NCI-H2029 treated with DMSO at 0.1 percent for 48 hours (cell line): ENCODE measurements around the gene ARPC5L.
"Not testable (repeated sequence)": the region's sequence is repeated elsewhere in the genome, so short reads cannot be mapped to it uniquely, and the experiment has no call there.

Experiments used
- DNase-seq: peaks from one replicate; lab custom pipeline; 2025; lab: John Stamatoyannopoulos, UW

The ARPC5L gene

DNA sequence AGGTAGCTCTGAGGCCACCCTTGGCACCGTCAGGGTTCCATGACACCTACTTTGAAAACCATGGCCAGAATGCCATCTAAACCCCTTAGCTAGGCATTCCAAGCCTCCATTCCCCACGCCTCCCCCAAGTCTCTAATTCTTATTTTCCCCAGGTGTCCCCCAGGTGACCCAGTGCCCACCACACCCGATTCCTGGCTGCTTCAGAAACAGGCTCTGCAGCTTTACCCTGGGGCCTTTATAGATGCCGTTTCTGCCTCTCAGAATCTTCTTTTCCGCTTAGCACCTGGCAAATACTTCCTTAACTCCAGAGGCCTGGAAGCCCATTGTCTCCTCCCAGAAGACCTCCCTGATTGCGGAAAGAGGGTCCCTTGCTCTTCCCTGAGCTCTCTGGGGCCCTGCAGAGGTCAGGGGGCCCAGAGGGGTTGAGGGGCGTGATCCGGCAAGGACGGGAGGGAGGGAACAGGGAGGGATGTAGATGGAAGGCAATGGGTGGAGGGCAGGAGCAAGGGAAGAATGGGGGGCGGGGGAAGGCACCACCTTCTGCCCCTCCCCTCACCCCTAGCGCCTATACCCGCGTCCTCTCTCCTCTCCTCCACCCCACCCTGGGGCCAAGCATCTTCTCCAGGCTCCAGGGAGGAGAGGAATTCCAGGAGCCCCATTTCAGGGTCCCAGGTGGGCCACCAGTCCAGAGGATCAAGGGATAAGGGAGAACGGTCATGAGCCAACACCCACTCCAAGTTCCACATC, 20.7 kb upstream of the ARPC5L start:
- no peak for DNase-seq

DNA sequence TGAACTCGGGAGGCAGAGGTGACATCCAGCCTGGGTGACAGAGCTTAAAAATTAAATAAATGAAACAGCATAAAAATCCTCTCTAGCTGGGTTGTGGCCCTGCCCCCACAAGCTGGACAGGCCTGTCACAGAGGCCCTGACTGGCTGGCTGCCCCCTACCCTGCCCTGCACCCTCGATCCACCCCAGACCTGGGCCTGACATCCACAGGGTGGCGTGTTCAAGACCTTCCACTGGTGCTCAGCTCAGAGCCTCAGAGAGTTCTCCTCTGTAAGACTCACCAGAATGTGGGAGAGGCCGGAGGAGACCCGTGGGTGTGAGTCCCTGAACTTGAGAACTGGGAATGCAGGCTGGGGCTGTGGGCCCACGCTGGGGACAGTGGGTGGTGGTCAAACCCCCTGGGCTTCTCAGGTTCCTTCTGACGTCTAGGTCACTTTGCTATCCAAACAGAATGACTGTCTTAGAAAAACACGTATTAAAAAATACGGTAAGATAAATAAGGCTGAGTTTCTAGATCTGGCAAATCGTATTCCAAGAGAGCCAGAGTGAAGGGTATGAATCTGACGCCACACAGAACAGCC, 18.4 kb upstream of the ARPC5L start:
- DNase-seq = no peak

DNA sequence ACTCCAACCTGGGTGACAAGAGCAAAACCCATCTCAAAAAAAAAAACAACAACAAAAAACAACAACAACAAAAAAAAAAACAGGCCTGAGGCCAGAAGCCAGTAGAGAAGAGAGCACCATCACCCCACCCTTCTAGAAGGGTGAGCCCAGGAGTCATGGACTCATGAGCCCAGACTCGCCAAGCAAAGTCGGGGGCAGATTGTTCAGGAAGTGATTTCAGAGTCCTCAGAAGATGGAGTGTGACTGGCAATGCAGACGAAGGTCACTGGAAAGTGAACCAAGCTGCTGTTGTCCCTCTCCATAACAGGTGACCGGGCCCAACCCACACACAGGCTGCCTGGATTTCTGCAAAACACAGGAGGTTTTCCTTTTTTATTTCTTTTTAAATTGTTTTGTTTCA, 17.6 kb upstream of the ARPC5L start:
- no peak for DNase-seq

DNA sequence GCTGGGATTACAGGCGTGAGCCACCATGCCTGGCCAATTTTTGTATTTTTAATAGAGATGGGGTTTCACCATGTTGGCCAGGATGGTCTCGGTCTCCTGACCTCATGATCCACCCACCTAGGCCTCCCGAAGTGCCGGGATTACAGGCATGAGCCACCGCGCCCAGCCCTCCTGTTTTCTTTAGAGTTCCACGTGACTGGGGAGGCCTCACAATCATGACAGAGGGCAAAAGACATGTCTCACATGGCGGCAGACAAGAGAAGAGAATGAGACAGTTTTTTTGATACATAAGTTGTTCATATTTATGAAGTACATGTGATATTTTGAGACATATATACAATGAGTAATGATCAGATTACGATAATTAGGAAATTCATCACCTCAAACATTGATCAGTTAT, 15.5 kb upstream of the ARPC5L start:
- DNase-seq = not testable (repeated sequence)

DNA sequence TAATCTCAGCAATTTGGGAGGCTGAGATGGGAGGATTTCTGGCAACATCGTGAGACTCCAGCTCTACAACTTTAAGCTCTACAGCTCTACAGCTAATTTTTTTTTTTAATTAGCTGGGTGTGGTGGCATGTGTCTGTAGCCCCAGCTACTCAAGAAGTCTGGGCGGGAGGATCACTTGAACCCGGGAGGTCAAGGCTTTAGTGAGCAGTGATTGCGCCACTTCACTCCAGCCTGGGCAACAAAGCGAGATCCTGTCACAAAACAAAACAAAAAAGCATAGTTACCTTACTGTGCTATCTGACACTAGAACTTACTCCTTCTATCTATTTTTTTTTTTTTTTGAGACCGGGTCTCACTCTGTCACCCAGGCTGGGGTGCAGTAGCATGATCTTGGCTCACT, 15.0 kb upstream of the ARPC5L start:
- DNase-seq = no peak

DNA sequence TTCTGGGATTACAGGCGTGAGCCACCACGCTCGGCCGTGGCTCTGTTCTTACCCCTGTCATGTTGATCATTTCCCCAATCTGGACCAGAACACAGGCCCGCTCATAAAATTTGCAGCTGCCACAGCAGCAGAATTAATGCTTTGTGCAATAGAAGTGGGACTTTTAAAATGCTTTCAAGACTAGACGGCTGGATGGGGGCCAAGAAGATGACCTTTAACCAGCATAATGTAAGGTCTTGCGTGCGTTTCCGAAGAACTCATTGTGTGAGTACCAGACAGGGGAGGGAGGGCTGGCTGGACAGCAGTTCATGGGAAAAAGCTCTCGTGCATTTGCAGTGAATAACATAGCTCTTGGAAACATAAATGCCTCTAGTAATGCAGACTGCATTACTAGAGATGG, 12.1 kb upstream of the ARPC5L start:
- DNase-seq = no peak

DNA sequence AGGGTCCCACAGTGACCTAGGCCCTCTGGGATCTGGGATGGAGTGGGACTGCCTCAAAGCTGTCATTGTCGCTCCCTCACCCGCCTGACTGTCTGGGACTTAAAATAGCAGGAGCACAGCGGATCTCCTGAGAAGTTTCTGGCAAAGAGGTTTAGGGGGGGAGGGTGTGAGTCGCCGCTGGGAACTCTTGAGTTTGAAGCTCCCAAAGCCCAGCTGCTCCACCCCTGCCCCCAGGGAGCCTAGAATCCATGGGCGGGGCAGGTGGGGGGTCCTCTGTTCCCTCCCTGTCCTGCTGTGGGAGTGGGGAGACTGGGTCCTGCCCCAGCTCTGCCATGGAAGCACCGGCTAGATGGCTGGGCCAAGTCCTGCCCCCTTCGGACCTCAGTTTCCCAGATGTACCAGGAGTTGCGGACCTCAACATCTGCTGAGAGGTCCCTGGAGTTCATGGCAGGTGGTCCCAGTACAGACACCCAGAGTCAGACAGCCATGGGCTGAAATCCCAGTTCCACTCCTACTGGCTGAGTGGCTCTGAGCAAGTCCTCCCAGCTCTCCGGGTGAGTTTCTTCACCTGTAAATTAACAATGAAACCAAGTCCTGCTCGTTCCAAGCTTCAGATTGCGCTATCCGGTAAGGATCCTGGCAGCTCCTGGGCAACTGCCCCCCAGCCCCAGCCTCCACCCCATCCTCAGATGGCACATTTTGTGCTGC, 9.7 kb upstream of the ARPC5L start:
- DNase-seq = no peak

DNA sequence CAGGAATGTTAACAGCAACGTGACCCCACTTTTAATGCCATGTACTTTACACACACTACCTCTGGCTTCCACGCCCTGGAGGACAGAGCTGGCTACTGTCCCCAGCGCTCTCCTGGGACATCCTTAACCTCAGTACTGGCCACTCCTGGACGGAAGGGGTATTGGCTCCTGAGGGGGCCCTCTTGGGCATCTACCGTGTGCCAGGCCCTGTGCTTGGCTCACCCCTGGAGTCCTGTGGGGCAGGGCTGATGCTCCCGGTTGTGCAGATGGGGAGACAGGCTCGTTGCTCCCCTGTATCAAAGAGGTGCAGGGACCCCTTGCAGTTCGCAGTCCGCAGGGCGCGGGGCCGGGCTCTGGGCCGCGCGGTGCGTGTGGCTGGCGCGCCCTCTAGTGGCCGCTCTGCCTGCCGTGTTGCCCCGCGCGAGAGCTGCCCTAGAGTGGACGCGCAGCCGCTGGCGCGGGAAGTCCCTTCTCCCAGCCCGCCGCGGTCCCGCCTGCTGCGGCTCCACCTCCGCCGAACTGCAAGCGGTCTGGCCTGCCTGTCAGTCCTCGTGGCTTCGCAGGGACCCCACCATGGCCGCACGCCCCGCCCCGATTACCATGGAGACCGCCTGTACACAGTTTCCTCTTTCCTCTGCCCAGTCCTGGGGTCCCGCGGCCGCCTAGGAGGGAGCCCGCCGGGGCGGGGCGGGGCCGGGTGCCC, 8.9 kb upstream of the ARPC5L start, which contains the start of gene WDR38:
TSS of gene WDR38 (plus strand) at position 632 of the 703 bp plus-strand sequence. CDS start 72 bp downstream, outside the sequence.
- peak; percentile 42 for DNase-seq

DNA sequence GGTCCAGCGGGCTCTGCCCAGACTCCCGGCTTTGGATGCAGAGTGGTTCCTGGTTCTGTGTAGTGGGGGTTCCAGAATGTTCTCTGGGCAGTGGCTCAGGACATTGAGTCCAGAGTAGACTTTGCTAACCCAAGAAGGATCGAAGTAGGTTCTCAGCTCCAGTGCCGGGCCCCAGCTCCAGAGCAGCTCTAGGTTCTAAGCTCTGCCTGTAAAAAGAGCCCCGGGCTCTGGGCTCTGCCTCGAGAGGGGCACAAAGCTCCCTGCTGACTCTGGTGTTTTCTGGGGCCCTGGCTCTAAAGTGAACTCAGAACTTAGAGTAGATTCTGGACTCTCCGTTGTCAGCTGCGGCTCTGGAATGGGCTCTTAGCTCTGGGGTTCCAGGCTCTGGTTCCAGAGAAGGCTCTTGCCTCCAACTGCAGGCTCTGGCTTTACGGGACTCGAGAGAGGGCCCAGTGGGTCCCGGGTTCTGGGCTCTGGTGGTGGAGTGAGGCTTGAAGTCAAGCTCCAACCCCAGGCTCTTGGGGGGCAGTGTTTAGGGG, 8.3 kb upstream of the ARPC5L start:
- DNase-seq = no peak

DNA sequence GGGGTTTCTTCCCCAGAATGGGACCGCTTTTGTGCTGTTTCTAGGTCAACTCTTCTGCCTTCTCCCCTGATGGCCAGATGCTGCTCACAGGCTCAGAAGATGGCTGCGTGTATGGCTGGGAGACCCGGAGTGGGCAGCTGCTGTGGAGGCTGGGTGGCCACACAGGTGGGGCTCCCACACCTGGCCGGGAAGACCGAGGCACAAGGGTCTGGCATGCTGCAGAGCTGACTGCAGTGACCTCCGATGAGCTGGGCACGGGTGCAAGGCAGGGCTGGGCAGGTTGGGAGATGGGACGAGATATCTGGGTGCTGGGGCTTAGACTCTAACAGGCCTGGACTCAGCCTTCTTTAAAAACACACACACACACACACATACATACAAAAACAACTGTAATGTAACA, 7.8 kb upstream of the ARPC5L start:
- DNase-seq = no peak

DNA sequence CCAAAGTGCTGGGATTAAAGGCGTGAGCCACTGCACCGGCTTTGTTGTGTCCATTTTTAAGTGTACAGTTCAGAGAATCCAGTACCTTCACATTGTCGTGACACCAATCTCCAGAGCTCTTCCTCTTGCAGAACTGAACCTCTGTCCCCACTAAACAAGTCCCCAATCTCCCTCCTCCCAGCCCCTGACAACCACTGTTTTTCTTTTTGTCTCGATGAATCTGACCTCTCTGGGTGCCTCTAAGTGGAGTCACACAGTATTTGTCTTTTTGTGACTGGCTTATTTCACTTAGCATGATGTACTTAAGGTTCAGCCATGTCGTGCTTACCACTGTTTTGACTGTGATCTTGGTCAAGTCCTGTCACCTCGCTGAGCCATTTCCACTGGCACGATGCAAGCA, 7.1 kb upstream of the ARPC5L start:
- DNase-seq = no peak

DNA sequence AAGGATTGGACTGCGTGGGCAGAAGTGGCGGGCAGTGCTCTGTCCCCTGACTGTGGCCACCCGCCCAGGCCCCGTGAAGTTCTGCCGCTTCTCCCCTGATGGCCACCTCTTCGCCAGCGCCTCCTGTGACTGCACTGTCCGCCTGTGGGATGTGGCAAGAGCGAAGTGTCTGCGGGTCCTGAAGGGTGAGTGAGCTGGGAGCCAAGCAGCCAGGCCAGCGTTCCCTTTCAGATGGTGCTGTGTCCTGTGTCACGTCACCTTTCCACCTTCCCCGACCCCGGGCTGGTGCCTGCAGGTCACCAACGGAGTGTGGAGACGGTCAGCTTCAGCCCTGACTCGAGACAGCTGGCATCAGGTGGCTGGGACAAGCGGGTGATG, 6.4 kb upstream of the ARPC5L start:
- DNase-seq = no peak

DNA sequence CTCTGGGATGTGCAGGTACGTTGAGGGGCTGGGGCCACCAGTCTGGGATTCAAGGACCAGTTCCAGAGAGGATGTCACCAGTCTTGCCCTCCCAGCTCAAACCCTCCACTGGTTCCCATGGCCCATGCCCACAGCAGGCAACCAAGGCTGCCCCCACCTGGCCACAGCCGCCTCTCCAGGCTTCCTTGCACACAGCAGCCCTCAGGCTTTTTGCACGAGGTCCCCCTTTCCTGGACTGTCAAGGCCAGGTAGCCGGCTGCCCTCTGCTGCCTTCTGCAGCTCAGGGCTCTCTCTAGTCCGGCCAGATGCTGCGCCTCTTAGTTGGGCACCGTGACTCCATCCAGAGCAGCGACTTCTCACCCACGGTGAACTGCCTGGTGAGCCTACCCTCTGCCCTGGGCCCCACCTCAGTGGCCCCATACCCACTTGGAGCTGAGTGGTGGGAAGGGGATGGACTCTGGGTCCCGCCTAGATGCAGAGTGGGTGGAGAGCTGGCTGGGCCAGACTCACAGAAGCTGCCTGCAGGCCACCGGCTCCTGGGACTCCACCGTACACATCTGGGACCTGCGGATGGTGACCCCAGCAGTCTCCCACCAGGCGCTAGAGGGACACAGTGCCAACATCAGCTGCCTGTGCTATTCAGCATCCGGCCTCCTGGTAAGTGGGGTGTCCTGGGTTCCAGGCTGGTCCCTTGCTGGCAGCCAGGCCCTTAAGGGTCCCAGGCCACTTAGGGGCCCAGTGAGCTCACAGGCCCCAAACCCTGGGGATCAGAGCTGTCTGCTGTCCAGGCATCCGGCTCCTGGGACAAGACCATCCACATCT, 5.8 kb upstream of the ARPC5L start:
- no peak for DNase-seq

DNA sequence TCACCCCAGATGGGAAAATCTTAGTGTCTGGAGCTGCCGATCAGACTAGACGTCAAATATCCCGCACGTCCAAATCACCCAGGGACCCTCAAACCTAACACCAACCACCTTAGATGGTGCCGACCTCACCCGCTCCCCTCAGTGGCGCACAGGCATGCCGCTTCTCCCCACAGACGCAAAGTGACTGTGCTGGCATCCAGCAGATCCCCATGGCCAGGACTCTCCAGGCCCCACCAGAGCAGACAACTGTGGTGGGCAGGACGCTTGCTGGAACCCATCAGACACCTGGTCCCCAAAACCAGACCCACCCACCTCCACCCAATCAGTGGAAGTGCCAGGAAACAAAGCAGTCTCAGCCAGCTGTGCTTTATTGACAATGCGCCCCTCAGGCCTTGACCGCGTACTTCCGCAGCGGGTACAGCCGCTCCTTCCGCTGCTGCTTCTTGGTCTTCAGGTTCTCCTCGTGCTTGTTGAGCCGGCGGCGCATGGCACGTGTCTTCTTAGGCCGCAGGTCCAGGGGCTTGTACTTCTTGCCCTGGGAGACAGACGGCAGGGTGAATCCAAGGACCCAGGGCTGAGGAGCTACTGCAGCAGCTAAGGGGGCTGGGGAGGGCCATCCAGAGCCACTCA, 4.3 kb upstream of the ARPC5L start:
- no peak for DNase-seq

DNA sequence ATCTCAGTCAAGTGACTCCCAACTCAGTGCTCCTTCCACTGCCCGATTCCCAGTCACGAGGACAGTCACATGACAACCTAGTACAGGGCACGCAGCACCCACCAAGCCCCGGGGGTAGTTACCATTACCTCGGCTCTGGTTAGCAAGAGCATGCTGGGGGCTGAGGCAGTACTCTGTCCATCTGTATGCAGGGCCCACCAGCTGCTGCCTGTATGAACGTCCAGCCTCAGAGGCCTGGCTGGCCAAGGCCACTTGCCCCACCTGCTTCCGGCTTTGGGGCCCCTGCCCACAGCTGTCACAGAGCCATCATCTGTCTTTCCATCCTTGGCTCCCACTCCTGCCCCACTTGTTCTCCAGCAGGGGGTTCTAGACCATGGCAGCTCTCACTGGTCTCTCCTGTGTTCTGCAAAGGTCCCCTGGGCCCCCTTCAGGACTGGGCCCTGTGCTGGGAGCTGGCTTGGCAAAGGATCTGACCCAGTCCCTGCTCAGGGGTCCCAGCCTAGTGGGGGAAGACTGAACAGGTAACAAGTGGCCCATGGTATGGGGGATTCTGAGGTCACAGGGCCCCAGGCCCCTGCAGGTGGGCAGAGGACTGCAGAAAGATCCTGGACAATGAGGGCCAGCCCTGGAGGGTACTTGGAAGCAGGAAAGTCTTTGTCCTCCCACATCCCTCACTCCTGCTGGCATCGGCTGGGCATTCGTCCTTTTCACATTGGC, 3.4 kb upstream of the ARPC5L start:
- no peak for DNase-seq

DNA sequence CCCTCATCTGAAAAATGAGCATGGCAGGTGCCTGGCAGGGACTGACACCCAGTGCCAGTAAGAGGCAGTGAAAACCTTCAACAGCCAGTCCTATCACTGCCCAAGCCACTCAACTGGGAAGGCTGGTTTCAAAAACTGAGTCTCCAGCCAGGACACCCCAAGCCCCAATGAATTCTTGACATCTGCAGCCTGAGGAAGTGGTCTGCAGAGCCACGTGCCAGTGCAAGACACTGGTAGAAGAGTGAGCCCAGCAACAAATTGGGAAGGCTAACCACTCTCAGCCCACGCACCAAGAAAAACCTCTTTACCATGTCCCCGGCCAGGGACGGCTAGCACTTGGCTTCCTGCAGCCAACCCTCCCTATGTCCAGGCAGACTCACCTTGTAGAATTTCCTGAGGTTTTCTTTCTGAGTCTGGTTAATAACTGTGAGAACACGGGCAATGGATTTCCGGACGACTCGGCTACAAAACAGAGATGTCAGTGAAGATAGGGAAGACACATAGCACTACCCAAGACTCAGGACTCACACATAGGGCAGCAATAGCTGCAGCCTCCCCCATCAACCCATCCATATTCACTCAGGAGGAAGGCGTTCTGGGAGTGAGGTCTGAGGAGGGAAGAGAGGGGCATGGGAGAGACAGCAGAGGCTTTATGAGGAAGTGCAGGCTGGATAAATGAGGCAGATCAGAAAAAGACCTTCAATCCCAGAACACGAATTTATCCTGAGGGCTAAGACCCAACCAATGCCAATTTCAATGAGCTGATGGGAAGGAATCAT, 1.9 kb upstream of the ARPC5L start:
- no peak for DNase-seq

DNA sequence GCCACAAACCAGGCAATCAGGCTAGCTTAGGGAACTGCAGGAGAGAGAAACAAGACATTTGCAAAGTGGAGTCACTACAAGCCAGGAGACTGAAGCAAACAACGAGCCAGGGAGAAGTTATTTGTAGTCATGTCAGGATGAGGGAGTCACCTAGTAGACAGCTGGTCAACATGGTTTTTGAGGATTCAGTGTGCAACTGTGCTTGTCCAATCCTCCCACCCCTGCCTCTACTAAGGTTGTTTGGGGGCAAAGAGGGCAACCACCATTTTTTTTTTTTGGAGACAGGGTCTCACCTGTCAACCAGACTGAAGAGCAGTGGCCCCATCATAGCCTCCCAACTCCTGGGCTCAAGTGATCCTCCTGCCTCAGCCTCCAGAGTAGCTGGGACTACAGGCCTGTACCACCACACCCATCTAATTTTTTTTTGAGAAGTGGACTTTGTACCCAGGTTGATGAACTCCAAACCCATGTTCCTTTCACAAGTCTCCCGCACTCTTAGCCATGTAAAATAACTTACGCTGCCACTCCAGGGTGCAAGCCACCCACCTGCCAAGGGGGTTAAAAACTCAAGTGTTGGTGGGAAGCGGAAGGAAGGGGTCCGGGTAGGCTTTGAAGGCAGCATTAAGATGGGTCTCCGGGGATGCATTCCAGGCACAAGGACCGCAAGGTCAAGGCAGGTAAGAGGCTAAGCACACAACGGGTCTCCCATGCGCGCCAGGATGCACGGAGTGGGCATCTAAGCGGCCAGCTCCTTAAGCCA, 1.2 kb upstream of the ARPC5L start:
- no peak for DNase-seq

DNA sequence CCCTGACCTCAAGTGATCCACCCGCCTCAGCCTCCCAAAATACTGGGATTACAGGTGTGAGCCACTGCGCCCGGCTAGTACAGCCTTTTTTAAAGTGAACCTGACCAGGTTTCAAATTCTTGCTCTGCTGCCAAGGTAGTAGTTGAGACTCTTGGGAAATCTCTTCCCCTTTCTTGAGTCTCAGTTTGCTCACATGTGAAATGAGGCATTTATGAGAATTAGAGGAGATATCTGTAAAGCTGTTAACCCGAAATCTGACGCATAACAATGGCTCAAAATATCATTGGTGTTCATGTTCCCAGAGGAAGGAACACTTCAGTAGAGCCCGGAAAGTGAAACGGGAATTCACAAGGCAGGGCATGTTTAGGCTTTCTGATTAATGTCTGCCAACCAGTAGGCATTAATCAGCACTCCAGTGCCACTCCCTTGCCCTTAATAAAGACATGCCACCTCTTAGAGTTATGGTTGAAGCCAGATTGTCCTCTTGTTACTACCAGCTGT, 1.5 kb downstream of the ARPC5L start:
- peak; percentile 37 for DNase-seq
